SIG-M5 treated with dmso at 0.1 percent for 504 hours (cell line): Measurements from ENCODE around the gene SPDYE9.
"Not testable (repeated sequence)": the region's sequence is repeated elsewhere in the genome, so short reads cannot be mapped to it uniquely, and the experiment has no call there.

Experiments
- DNase-seq: peaks from one replicate; lab custom pipeline; 2025; ENCODE audit not compliant: unreplicated experiment; lab: John Stamatoyannopoulos, UW

Gene SPDYE9, protein sequence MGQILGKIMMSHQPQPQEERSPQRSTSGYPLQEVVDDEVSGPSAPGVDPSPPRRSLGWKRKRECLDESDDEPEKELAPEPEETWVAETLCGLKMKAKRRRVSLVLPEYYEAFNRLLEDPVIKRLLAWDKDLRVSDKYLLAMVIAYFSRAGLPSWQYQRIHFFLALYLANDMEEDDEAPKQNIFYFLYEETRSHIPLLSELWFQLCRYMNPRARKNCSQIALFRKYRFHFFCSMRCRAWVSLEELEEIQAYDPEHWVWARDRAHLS

DNA sequence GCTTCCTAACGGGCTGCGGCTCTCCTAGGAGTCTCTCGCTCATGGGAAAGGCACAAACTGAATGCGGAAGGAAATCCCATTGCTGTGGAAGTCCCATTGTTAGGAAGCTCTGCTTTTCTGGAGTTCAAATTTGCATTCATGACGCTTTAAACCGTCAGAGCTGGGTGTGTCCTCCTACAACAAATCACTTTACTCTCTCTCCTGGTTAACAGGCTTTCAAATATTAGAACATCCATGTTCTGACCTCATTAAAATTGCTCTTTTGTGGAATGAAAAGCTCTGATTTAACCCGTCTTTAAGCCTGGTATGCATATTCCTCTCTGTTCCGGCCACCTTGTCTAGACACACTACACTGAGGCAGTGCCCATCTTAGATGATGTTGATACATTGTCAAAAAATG is at the start of gene SPDYE9:
TSS of gene SPDYE9 (minus strand) at position 101 of the 400 bp plus-strand sequence. CDS start 1,800 bp downstream, outside the sequence.
- DNase-seq: not testable (repeated sequence)

DNA sequence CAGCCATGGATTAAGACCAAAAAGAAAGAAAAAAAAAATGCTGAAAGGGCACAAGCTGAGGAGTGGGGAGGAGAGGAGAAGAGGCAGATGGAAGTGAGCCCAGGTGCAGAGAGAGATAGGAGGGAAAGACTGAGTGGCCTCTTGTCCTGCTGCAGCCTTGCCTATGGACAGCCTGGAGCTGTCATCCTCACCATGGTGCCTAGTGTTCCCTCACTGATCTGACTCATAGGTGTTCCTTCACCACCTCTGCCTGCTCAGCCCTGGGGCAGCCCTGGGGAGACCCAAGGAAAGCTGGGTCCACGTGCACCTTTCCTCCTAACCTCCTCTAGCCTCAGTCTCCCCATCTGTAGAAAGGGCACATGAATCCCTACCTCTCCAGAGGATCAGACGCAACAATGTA is 49.0 kb upstream of the SPDYE9 start:
- not testable (repeated sequence) for DNase-seq

DNA sequence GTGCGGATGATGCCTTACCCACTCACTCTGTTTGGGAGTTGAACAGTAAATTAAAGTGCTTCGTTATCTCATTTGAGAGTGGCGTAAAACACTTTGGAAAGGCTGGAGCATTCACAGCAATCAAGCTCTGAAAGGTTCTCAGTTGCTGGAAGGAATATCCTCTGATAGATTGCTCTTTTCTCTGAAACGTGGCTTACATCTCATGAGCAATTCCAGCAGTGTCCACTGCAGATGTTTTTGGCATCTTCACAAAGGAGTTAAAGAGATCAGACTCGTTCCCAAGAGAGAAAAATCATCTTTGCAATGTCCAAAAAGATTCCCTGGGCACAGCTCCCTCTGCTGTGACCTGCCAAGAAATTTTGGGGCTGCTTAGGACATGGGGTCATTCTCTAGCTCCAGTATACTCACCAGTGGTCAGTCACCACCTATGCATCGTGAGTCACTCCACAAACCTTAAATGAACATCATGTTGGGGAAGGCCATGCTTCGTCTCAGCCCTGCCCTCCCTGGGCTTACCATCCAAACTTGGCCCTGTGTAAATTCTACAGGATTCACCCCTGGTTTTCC is 46.9 kb upstream of the SPDYE9 start:
- not testable (repeated sequence) for DNase-seq

GRCh38 chr7:73130612-73131011 is 44.8 kb upstream of the SPDYE9 start:
- not testable (repeated sequence) for DNase-seq

GRCh38 chr7:73124126-73124525 is 38.3 kb upstream of the SPDYE9 start:
- not testable (repeated sequence) for DNase-seq

DNA sequence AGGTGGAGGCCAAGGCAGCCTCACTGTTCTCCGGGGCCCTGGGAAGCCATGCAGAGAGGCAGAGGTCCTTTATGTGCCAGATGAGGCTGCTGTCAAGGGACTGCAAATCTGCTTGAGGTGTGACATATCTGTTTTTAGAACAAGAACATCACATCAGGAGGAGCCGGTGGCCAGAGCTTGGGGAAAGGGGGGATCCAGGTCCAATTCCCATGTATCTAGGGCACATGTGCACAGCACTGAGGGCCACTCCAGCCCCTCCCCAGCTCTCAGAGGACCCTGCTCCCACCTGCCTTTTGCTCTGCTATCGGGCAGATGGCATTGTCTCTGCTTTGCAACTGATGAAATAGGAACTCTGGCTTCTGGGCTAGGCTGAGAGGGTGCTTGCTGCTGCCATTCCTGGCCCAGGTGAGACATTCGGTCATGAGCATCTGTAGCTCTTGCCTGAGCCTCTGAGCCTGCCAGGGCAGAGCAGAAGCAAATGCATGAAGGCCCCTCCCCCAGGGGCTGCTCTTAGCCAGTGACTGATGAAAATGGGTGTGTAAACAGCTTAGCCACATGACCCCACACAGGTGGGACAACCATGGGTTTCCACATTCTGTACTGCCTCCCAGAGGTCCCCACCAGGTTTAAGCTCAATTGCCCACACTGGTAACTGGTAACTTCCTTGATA is 37.1 kb upstream of the SPDYE9 start:
- DNase-seq: not testable (repeated sequence)

GRCh38 chr7:73118155-73118554 is 32.3 kb upstream of the SPDYE9 start:
- DNase-seq: not testable (repeated sequence)

DNA sequence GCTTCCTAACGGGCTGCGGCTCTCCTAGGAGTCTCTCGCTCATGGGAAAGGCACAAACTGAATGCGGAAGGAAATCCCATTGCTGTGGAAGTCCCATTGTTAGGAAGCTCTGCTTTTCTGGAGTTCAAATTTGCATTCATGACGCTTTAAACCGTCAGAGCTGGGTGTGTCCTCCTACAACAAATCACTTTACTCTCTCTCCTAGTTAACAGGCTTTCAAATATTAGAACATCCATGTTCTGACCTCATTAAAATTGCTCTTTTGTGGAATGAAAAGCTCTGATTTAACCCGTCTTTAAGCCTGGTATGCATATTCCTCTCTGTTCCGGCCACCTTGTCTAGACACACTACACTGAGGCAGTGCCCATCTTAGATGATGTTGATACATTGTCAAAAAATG is 28.0 kb downstream of the SPDYE9 start, which contains the start of gene SPDYE11:
TSS of gene SPDYE11 (minus strand) at position 101 of the 400 bp plus-strand sequence. CDS start 1,800 bp downstream, outside the sequence.
- DNase-seq: not testable (repeated sequence)

GRCh38 chr7:73029666-73030065 is 56.2 kb downstream of the SPDYE9 start, which contains the start of gene SPDYE8:
Gene SPDYE8, minus strand, starts transcription at chr7:73029766. Its CDS starts 1,800 bp downstream, at chr7:73027966.
- DNase-seq: not testable (repeated sequence)
